K562 (cell line): Measurements from ENCODE around the gene PARP11. TPM values are rescaled to one million over a fixed set of nuclear protein-coding genes. Genes with fewer than 3 reads are reported as not detected.

Experiments
- MAFG ChIP-seq: fragments of 450-650 bp; conservative IDR thresholded peaks from 2 replicates; pipeline ENCODE4 v1.6.1; 2016; ENCODE audit warnings: missing genetic modification characterization, missing compliant biosample characterization
- SREBF1 ChIP-seq: fragments of 150-350 bp; IDR thresholded peaks from 2 replicates; pipeline ENCODE4 v1.6.1; 2014; ENCODE audit warnings: antibody characterized with exemption, low read depth, low read length, borderline replicate concordance
- TAF1 ChIP-seq: IDR thresholded peaks from 2 replicates; pipeline ENCODE4 v1.6.1; 2011; ENCODE audit warnings: mild to moderate bottlenecking, low read length, moderate library complexity; ENCODE audit not compliant: insufficient read depth, control insufficient read depth, severe bottlenecking; ENCODE audit errors: extremely low read depth
- ZNF184 ChIP-seq: sonication (generic); formaldehyde crosslinking; IDR thresholded peaks from 2 replicates; pipeline ENCODE4 v1.5.0; 2020; ENCODE audit warnings: missing genetic modification reagents
- ZNF274 ChIP-seq: IDR thresholded peaks from 2 replicates; pipeline ENCODE4 v1.6.1; 2011; ENCODE audit warnings: low read depth, mild to moderate bottlenecking, low read length, moderate library complexity, borderline replicate concordance
- ZNF778 ChIP-seq: fragments of 450-650 bp; formaldehyde crosslinking; IDR thresholded peaks from 2 replicates; pipeline ENCODE4 v1.4.0; 2020; ENCODE audit warnings: mild to moderate bottlenecking, moderate library complexity
- polyA plus RNA-seq, 8 experiments: library from polyadenylated mRNA; depleted of rRNA in 4 of 8; stranded (reverse) in 5 of 8; unstranded in 3 of 8; fragments of >200 nt; fragmentation: Nextera tagmentation in 2 of 8; fragmentation: Illumina TruSeq in 1 of 8; extraction: Ambion mirVana in 2 of 8; extraction: Trizol in 1 of 8; gene quantifications; 2 replicates each; pipeline versions ENCODE4 v1.2.1 to v1.2.3, GENCODE V29; 2011 to 2014; ENCODE audit warnings: inconsistent platforms in 1 of 8, missing spikeins in 1 of 8
- total RNA-seq, 7 experiments: library from RNA; depleted of rRNA in 6 of 7; stranded (reverse); fragments of >200 nt in 6 of 7; fragmentation: Illumina TruSeq in 2 of 7; extraction: Trizol in 2 of 7; gene quantifications; 2 replicates each; pipeline versions ENCODE4 v1.2.1 to v1.2.3, GENCODE V29; 2011 to 2021; ENCODE audit warnings: low replicate concordance in 1 of 7
- TF ChIP-seq, protein P1 (sequence below): fragments of 250-450 bp; sonication (Bioruptor Pico); IDR thresholded peaks from 2 replicates; pipeline ENCODE4 v1.4.0; 2020; ENCODE audit warnings: mild to moderate bottlenecking, moderate library complexity, borderline replicate concordance
- TF ChIP-seq, protein P2 (sequence below), 2 experiments: fragments of 450-650 bp in 1 of 2; IDR thresholded peaks; 2 replicates each; pipeline ENCODE4 v1.6.1; 2011 to 2017; ENCODE audit warnings: low read depth in 2 of 2, antibody characterized with exemption in 1 of 2, borderline replicate concordance in 1 of 2, low read length in 1 of 2, mild to moderate bottlenecking in 1 of 2, mixed read lengths in 1 of 2; ENCODE audit not compliant: control insufficient read depth in 1 of 2
- TF ChIP-seq, protein P3 (sequence below): fragments of 450-650 bp; formaldehyde crosslinking; IDR thresholded peaks from 2 replicates; pipeline ENCODE4 v1.4.0; 2020; ENCODE audit warnings: mild to moderate bottlenecking, moderate library complexity

PARP11 gene
- total and polyA plus RNA-seq, 9 of the 15 experiments (the other 6 are each of a cell fraction or from before 2014, with no cell fraction given), result 0.40 to 2.5 (median 1.4) TPM

DNA sequence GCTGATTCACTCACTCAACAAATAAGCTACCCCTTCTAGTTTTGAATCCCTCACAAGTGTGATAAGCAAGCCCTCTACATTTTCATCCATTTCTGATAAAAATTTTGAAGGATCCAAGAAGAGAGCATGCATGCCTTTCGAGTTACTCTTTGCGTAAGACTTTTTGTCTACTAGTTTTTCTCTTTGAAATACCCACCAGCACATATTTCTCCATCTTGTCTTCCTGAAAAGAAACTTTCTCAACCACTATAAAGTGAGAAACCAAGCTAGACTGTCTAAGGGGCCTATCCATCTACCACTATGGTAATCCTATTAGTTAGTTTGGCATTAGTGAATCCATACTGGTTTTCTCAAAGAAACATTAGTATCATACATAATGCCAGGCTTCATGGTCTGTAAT is 56.9 kb downstream of the PARP11 start (continued):
- TF ChIP-seq, protein P1, sequence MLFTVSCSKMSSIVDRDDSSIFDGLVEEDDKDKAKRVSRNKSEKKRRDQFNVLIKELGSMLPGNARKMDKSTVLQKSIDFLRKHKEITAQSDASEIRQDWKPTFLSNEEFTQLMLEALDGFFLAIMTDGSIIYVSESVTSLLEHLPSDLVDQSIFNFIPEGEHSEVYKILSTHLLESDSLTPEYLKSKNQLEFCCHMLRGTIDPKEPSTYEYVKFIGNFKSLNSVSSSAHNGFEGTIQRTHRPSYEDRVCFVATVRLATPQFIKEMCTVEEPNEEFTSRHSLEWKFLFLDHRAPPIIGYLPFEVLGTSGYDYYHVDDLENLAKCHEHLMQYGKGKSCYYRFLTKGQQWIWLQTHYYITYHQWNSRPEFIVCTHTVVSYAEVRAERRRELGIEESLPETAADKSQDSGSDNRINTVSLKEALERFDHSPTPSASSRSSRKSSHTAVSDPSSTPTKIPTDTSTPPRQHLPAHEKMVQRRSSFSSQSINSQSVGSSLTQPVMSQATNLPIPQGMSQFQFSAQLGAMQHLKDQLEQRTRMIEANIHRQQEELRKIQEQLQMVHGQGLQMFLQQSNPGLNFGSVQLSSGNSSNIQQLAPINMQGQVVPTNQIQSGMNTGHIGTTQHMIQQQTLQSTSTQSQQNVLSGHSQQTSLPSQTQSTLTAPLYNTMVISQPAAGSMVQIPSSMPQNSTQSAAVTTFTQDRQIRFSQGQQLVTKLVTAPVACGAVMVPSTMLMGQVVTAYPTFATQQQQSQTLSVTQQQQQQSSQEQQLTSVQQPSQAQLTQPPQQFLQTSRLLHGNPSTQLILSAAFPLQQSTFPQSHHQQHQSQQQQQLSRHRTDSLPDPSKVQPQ, result no peak
- TF ChIP-seq ZNF778 (CRISPR knock-in tag) (no peak), ZNF274 (no peak), MAFG (tag) (no peak), SREBF1 (no peak), TAF1 (no peak), ZNF184 (no peak)
- TF ChIP-seq, protein P2, sequence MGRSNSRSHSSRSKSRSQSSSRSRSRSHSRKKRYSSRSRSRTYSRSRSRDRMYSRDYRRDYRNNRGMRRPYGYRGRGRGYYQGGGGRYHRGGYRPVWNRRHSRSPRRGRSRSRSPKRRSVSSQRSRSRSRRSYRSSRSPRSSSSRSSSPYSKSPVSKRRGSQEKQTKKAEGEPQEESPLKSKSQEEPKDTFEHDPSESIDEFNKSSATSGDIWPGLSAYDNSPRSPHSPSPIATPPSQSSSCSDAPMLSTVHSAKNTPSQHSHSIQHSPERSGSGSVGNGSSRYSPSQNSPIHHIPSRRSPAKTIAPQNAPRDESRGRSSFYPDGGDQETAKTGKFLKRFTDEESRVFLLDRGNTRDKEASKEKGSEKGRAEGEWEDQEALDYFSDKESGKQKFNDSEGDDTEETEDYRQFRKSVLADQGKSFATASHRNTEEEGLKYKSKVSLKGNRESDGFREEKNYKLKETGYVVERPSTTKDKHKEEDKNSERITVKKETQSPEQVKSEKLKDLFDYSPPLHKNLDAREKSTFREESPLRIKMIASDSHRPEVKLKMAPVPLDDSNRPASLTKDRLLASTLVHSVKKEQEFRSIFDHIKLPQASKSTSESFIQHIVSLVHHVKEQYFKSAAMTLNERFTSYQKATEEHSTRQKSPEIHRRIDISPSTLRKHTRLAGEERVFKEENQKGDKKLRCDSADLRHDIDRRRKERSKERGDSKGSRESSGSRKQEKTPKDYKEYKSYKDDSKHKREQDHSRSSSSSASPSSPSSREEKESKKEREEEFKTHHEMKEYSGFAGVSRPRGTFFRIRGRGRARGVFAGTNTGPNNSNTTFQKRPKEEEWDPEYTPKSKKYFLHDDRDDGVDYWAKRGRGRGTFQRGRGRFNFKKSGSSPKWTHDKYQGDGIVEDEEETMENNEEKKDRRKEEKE (IDR thresholded peaks at IDR 0.05; ENCODE audit: borderline replicate concordance in 1 of 2, control insufficient read depth in 1 of 2, low read depth in 2 of 2, low read length in 1 of 2), result no peak
- TF ChIP-seq, protein P3, sequence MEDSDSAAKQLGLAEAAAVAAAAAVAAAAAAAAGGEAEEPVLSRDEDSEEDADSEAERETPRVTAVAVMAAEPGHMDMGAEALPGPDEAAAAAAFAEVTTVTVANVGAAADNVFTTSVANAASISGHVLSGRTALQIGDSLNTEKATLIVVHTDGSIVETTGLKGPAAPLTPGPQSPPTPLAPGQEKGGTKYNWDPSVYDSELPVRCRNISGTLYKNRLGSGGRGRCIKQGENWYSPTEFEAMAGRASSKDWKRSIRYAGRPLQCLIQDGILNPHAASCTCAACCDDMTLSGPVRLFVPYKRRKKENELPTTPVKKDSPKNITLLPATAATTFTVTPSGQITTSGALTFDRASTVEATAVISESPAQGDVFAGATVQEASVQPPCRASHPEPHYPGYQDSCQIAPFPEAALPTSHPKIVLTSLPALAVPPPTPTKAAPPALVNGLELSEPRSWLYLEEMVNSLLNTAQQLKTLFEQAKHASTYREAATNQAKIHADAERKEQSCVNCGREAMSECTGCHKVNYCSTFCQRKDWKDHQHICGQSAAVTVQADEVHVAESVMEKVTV (CRISPR knock-in tag), result no peak
